ENCODE data around the gene SLC39A3.

GRCh38 chr19:2706251-2706650 is 33.6 kb downstream of the SLC39A3 start:
- no peak for TF ChIP-seq CTCF (IDR thresholded peaks at IDR 0.05)
- no peak for TF ChIP-seq POLR2A (IDR thresholded peaks at IDR 0.05)

All from adrenal gland (tissue), 5 donors.